HepG2 (cell line): ENCODE data around the gene C11orf24. TPM values are rescaled to one million over a fixed set of nuclear protein-coding genes. Genes with fewer than 3 reads are reported as not detected.

ENCODE experiments used
- ATAC-seq: fragments of 200-7000 bp; cut with Tn5 transposase; 3 replicates; pipeline ENCODE4 v1.9.1; 2020; ENCODE audit warnings: mild to moderate bottlenecking, moderate library complexity
- BruUV-seq: library from RNA; stranded (reverse); fragments of 400-500 nt; replicated peaks from 2 replicates; lab custom pipeline; 2021; lab: Mats Ljungman, UMichigan
- CTCF ChIA-PET: fragments of 300-600 bp; formaldehyde crosslinking; extraction: SDS; loops from one replicate; lab custom pipeline; 2021; ENCODE audit warnings: low total read pairs, inconsistent platforms, low intra/inter-chr PET ratio; lab: Yijun Ruan, JAX
- POLR2A ChIA-PET: fragments of 350-600 bp; sonication (Branson Sonifier 250); formaldehyde crosslinking; loops from one replicate; lab custom pipeline; 2020; ENCODE audit warnings: antibody characterized with exemption, inconsistent platforms; lab: Yijun Ruan, JAX
- DNase-seq: peaks from one replicate; pipeline ENCODE4 v3.0.0-alpha.2; 2015; ENCODE audit warnings: low spot score
- FAIRE-seq: peaks from 3 replicates; lab custom pipeline; 2011; peaks lifted over from hg19 to GRCh38; lab: Jason Lieb, UNC
- H2AFZ ChIP-seq: one replicate; pipeline ENCODE4 v1.6.1; 2011; ENCODE audit warnings: low read length, inconsistent platforms
- H3K27ac ChIP-seq: fragments of 300-600 bp; 3 replicates; pipeline ENCODE4 v1.8.0; 2011; ENCODE audit warnings: mixed run types, mild to moderate bottlenecking, mixed read lengths, low read length, inconsistent platforms; ENCODE audit not compliant: insufficient read depth; ENCODE audit errors: extremely low read length
- H3K27me3 ChIP-seq, 2 experiments: fragments of 200-600 bp in 1 of 2; 2 replicates in 1 of 2; 3 replicates in 1 of 2; pipeline versions ENCODE4 v1.6.0 to v1.8.0; 2011; ENCODE audit warnings: low read length in 2 of 2, mild to moderate bottlenecking in 2 of 2, moderate library complexity in 2 of 2, inconsistent platforms in 1 of 2; ENCODE audit not compliant: insufficient read depth in 2 of 2, control insufficient read depth in 1 of 2
- H3K36me3 ChIP-seq, 2 experiments: fragments of 200-600 bp in 1 of 2; replicated peaks in 1 of 2; 2 replicates in 1 of 2; 3 replicates in 1 of 2; pipeline versions ENCODE4 v1.5.1 to v1.8.0; 2011; ENCODE audit warnings: low read length in 2 of 2, inconsistent platforms in 1 of 2; ENCODE audit not compliant: insufficient read depth in 2 of 2, control insufficient read depth in 1 of 2
- H3K4me1 ChIP-seq: 2 replicates; pipeline ENCODE4 v1.5.1; 2012; ENCODE audit warnings: low read length, inconsistent platforms; ENCODE audit not compliant: insufficient read depth
- H3K4me2 ChIP-seq: 2 replicates; pipeline ENCODE4 v1.6.0; 2011; ENCODE audit warnings: low read depth, low read length, inconsistent platforms
- H3K4me3 ChIP-seq, 3 experiments: fragments of 200-600 bp in 1 of 3; sonication (generic), shearing (Covaris generic) in 1 of 3; replicated peaks in 1 of 3; 2 replicates each; pipeline ENCODE4 v1.5.1; 2011 to 2016; ENCODE audit warnings: low read length in 3 of 3, inconsistent platforms in 2 of 3, low read depth in 2 of 3, mild to moderate bottlenecking in 2 of 3, control low read depth in 1 of 3, mixed read lengths in 1 of 3; ENCODE audit not compliant: insufficient read depth in 1 of 3
- H3K79me2 ChIP-seq: one replicate; pipeline ENCODE4 v1.6.1; 2011; ENCODE audit warnings: low read length, inconsistent platforms; ENCODE audit not compliant: insufficient read depth
- H3K9ac ChIP-seq: 2 replicates; pipeline ENCODE4 v1.6.0; 2011; ENCODE audit warnings: mild to moderate bottlenecking, low read depth, low read length, inconsistent platforms; ENCODE audit not compliant: insufficient read depth
- H3K9me3 ChIP-seq: 2 replicates; pipeline ENCODE4 v1.5.1; 2012; ENCODE audit warnings: mild to moderate bottlenecking, low read length
- H4K20me1 ChIP-seq: 2 replicates; pipeline ENCODE4 v1.6.0; 2011; ENCODE audit warnings: inconsistent platforms, mild to moderate bottlenecking, low read length, moderate library complexity; ENCODE audit not compliant: insufficient read depth
- ELF3 ChIP-seq: IDR thresholded peaks from 2 replicates; pipeline ENCODE4 v1.6.1; 2016; ENCODE audit warnings: missing genetic modification reagents, missing compliant biosample characterization
- RFX3 ChIP-seq: IDR thresholded peaks from 2 replicates; pipeline ENCODE4 v1.6.1; 2016; ENCODE audit warnings: missing biosample characterization, missing genetic modification reagents
- SAFB2 ChIP-seq: sonication (generic); formaldehyde crosslinking; IDR thresholded peaks from 2 replicates; pipeline ENCODE4 v1.5.1; 2020; ENCODE audit warnings: missing genetic modification reagents, low read depth, mild to moderate bottlenecking, borderline replicate concordance
- ZNF564 ChIP-seq: sonication (generic); formaldehyde crosslinking; IDR thresholded peaks from 2 replicates; pipeline ENCODE4 v1.8.1; 2023; ENCODE audit warnings: mild to moderate bottlenecking, missing genetic modification reagents
- ZNF629 ChIP-seq: sonication (generic); formaldehyde crosslinking; conservative IDR thresholded peaks from 2 replicates; pipeline ENCODE4 v1.5.0; 2020; ENCODE audit warnings: missing genetic modification reagents
- ZSCAN25 ChIP-seq: sonication (generic); formaldehyde crosslinking; IDR thresholded peaks from 2 replicates; pipeline ENCODE4 v1.8.0; 2022; ENCODE audit warnings: mild to moderate bottlenecking, missing genetic modification reagents
- WGBS: methylation state at CpG from one replicate; pipeline ENCODE4 v1.1.6; 2017; ENCODE audit warnings: low lambda C conversion rate; 5-methylcytosine and 5-hydroxymethylcytosine counted together
- in situ Hi-C: cut with HindIII; loops from 2 replicates; pipeline ENCODE4 v1.10.0; 2017; ENCODE audit warnings: low pct_unique_long_range_greater_than_20kb; ENCODE audit not compliant: extremely low pct_ligation_motif_present
- intact Hi-C: fragments of 100-400 bp; cut with micrococcal nuclease; formaldehyde crosslinking; loops from one replicate; pipeline ENCODE4 v1.10.0; 2022; ENCODE audit not compliant: unreplicated experiment
- polyA plus RNA-seq, 8 experiments: library from polyadenylated mRNA; depleted of rRNA in 3 of 8; stranded (reverse) in 7 of 8; unstranded in 1 of 8; fragments of >200 nt; fragmentation: Illumina TruSeq in 4 of 8; extraction: Trizol in 4 of 8; gene quantifications; 2 replicates each; pipeline versions ENCODE4 v1.2.1 to v1.2.3, GENCODE V29; 2011 to 2016; ENCODE audit warnings: low read depth in 4 of 8, missing spikeins in 1 of 8, mixed read lengths in 1 of 8; ENCODE audit not compliant: insufficient read depth in 1 of 8
- total RNA-seq, 5 experiments: library from RNA; depleted of rRNA; stranded (reverse); fragments of >200 nt; fragmentation: Illumina TruSeq; extraction: Trizol; gene quantifications; 2 replicates each; pipeline ENCODE4 v1.2.3, GENCODE V29; 2016; ENCODE audit warnings: low read depth in 1 of 5
- TF ChIP-seq, protein P1 (sequence below): sonication (generic); formaldehyde crosslinking; IDR thresholded peaks from 2 replicates; pipeline ENCODE4 v1.4.0; 2020; ENCODE audit warnings: missing genetic modification reagents
- TF ChIP-seq, protein P2 (sequence below): sonication (generic); formaldehyde crosslinking; IDR thresholded peaks from 2 replicates; pipeline ENCODE4 v1.5.1; 2020; ENCODE audit warnings: mild to moderate bottlenecking, missing genetic modification reagents, borderline replicate concordance
- TF ChIP-seq, protein P3 (sequence below): sonication (generic); formaldehyde crosslinking; IDR thresholded peaks from 2 replicates; pipeline ENCODE4 v1.5.0; 2020; ENCODE audit warnings: missing genetic modification reagents

The C11orf24 gene
- total and polyA plus RNA-seq, 2 of the 13 experiments (the other 11 are each of a cell fraction or from before 2014, with no cell fraction given), result 52.9 to 55.5 TPM

DNA sequence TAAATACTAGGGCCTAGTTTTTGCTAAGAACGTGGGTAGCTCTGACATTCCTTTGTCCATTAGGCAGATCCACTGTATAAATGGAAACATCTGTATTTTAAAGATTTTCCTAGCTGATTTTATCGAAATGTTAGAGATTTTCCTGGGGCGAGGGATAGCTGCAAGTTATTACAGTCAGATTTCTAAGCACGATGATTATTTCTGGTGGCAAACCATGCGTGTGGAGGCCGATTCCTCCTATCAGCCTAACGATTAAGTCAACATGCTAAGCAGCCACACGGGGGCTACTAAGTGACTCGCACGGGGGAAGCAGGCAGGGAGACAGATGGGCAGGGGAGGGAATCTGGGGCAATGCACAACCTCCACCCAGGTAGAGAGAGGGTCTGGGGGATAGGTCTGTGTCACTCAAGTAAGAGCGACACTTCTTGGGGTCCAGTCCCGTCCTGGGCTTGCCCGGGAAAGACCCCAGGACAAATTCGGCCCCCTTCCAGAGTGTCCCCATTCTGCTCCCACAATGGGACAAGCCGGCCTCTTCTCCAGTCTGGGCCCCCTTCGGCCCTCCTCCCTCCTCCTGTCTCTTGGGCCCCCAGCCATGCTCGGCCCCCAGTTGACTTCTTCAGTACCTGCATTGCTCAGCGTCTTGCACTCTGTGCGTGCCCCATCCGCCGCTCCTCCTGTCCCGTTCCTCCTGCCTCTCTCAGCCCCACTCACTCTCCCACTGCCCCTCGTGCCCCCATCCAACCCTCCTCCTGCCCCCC is 571 bp downstream of the C11orf24 start (continued):
- TF ChIP-seq, protein P1, sequence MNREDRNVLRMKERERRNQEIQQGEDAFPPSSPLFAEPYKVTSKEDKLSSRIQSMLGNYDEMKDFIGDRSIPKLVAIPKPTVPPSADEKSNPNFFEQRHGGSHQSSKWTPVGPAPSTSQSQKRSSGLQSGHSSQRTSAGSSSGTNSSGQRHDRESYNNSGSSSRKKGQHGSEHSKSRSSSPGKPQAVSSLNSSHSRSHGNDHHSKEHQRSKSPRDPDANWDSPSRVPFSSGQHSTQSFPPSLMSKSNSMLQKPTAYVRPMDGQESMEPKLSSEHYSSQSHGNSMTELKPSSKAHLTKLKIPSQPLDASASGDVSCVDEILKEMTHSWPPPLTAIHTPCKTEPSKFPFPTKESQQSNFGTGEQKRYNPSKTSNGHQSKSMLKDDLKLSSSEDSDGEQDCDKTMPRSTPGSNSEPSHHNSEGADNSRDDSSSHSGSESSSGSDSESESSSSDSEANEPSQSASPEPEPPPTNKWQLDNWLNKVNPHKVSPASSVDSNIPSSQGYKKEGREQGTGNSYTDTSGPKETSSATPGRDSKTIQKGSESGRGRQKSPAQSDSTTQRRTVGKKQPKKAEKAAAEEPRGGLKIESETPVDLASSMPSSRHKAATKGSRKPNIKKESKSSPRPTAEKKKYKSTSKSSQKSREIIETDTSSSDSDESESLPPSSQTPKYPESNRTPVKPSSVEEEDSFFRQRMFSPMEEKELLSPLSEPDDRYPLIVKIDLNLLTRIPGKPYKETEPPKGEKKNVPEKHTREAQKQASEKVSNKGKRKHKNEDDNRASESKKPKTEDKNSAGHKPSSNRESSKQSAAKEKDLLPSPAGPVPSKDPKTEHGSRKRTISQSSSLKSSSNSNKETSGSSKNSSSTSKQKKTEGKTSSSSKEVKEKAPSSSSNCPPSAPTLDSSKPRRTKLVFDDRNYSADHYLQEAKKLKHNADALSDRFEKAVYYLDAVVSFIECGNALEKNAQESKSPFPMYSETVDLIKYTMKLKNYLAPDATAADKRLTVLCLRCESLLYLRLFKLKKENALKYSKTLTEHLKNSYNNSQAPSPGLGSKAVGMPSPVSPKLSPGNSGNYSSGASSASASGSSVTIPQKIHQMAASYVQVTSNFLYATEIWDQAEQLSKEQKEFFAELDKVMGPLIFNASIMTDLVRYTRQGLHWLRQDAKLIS (CRISPR knock-in tag), result no peak

DNA sequence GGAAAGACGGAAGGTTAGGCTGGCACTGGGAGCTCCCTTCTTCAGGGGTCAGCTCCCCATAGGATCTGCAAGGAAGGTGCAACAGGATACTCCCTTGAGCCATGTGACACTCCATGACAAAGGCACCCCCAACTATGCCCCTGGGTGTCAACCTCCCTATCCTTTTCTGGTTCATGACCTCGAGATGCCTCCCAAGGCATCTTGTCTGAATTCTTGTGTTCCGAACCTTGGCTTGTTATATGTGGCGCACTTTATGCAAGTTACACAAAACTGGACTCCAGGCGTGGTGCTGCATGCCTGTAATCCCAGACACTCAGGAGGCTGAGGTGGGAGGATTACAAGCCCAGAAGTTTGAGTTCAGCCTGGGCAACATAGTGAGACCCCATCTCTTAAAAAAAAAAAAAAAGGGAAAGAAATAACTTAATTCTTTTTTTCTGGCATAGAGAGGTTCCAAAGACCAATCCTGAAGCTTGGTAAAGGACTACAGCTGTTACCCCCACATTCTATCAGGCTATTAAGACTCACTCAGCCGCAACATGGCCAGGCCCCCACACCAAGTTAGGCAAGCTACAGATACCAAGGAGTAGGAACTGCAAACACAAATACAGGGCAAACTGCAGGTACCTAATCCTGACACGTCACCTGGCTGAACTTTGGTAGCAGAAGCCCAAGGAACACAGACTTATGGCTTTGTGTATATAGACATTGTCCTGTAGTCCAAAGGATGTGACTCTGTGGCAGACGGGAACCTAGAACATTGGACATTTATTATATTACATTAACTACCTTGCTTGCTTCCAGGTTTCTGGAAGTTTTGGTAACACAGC is 1.4 kb downstream of the C11orf24 start:
- in situ Hi-C loops, result no loop called here
- POLR2A ChIA-PET, result interaction anchor here (0.7 to 6.4 kb wide), 9 partner anchors 10 to 110 kb away, joined by 3 to 220 read pairs (median 15); no protein-coding TSS in a partner anchor
- Histone ChIP-seq H3K4me3 (peak overlapping the region; percentile 97 to 99 (median 98)), H3K9me3 (no peaks in the 10 kb centered on the region), H3K4me2 (peak overlapping the region; percentile 87), H3K4me1 (peaks cover 62% of the 10 kb centered on the region), H3K27me3 (no peaks in the 10 kb centered on the region; a peak in 1 of 5 replicates), H3K27ac (peak overlapping the region; percentile 92), H2AFZ (no peak overlapping the region), H3K9ac (peak overlapping the region; percentile 96), H3K36me3 (peaks cover 4 to 39% of the 10 kb centered on the region in 2 experiments; a peak in 4 of 5 replicates), H3K79me2 (peaks cover 41% of the 10 kb centered on the region), H4K20me1 (peaks cover 5% of the 10 kb centered on the region; the same call in 1 of the 2 replicates)
- ATAC-seq, result no peak
- no TSS peak for BruUV-seq
- WGBS, result 56% methylated on average over 7 of the region's 8 CpGs
- intact Hi-C loops, result loop anchor here (1.0 kb wide), 1 partner anchor 28 kb away; no protein-coding TSS in a partner anchor
- CTCF ChIA-PET, result interaction anchor here (1.2 to 2.6 kb wide), 2 partner anchors 13 to 27 kb away, joined by 3 to 22 read pairs; no protein-coding TSS in a partner anchor
- peak; percentile 64 for DNase-seq
- peak; percentile 63 for FAIRE-seq
- TF ChIP-seq ZSCAN25 (CRISPR knock-in tag), result no peak
- TF ChIP-seq, protein P2, sequence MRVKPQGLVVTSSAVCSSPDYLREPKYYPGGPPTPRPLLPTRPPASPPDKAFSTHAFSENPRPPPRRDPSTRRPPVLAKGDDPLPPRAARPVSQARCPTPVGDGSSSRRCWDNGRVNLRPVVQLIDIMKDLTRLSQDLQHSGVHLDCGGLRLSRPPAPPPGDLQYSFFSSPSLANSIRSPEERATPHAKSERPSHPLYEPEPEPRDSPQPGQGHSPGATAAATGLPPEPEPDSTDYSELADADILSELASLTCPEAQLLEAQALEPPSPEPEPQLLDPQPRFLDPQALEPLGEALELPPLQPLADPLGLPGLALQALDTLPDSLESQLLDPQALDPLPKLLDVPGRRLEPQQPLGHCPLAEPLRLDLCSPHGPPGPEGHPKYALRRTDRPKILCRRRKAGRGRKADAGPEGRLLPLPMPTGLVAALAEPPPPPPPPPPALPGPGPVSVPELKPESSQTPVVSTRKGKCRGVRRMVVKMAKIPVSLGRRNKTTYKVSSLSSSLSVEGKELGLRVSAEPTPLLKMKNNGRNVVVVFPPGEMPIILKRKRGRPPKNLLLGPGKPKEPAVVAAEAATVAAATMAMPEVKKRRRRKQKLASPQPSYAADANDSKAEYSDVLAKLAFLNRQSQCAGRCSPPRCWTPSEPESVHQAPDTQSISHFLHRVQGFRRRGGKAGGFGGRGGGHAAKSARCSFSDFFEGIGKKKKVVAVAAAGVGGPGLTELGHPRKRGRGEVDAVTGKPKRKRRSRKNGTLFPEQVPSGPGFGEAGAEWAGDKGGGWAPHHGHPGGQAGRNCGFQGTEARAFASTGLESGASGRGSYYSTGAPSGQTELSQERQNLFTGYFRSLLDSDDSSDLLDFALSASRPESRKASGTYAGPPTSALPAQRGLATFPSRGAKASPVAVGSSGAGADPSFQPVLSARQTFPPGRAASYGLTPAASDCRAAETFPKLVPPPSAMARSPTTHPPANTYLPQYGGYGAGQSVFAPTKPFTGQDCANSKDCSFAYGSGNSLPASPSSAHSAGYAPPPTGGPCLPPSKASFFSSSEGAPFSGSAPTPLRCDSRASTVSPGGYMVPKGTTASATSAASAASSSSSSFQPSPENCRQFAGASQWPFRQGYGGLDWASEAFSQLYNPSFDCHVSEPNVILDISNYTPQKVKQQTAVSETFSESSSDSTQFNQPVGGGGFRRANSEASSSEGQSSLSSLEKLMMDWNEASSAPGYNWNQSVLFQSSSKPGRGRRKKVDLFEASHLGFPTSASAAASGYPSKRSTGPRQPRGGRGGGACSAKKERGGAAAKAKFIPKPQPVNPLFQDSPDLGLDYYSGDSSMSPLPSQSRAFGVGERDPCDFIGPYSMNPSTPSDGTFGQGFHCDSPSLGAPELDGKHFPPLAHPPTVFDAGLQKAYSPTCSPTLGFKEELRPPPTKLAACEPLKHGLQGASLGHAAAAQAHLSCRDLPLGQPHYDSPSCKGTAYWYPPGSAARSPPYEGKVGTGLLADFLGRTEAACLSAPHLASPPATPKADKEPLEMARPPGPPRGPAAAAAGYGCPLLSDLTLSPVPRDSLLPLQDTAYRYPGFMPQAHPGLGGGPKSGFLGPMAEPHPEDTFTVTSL, result no peak
- no peak for TF ChIP-seq SAFB2 (CRISPR knock-in tag)
- TF ChIP-seq, protein P3, sequence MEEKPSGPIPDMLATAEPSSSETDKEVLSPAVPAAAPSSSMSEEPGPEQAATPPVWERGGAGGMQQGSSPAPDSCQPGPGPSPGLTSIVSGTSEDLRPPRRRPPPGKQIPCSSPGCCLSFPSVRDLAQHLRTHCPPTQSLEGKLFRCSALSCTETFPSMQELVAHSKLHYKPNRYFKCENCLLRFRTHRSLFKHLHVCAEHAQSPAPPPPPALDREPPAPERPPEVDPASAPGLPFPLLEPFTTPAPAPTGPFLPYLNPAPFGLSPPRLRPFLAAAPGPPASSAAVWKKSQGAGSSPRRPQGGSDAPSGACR (CRISPR knock-in tag), result peak; percentile 72; the same call in 1 of the 2 replicates
- no peak for TF ChIP-seq ZNF629 (CRISPR knock-in tag)
- no peak for TF ChIP-seq ZNF564
- no peak for TF ChIP-seq ELF3 (CRISPR knock-in tag)
- TF ChIP-seq RFX3 (CRISPR knock-in tag), result no peak
